ENCODE data around the gene OXTR.

OXTR gene

GRCh38 chr3:8777201-8777977 is 8.0 kb upstream of the OXTR start:
- no peak for TF ChIP-seq ZNF274 (IDR thresholded peaks at IDR 0.05; ENCODE audit: low read depth, low read length)
- no peak overlapping the region for H3K4me3 ChIP-seq (ENCODE audit: low read length)

GRCh38 chr3:8776406-8776805 is 7.0 kb upstream of the OXTR start:
- H3K4me3 ChIP-seq (ENCODE audit: low read length): no peak overlapping the region
- no peak for TF ChIP-seq ZNF274 (IDR thresholded peaks at IDR 0.05; ENCODE audit: low read depth, low read length)

- no peak for TF ChIP-seq ZNF274 (IDR thresholded peaks at IDR 0.05; ENCODE audit: low read depth, low read length)
These were observed 6.2 kb upstream of the OXTR start for GRCh38 chr3:8775602-8776001.

GRCh38 chr3:8775181-8775580 is 5.8 kb upstream of the OXTR start:
- no peak overlapping the region for H3K4me3 ChIP-seq (ENCODE audit: low read length)
- TF ChIP-seq ZNF274 (IDR thresholded peaks at IDR 0.05; ENCODE audit: low read depth, low read length): no peak

More at GRCh38 chr3:8775602-8776001, 6.2 kb upstream of the OXTR start:
- no peak overlapping the region for H3K4me3 ChIP-seq (ENCODE audit: low read length)

GRCh38 chr3:8773941-8774542 is 4.6 kb upstream of the OXTR start:
- no peak overlapping the region for H3K4me3 ChIP-seq (ENCODE audit: low read length)
- TF ChIP-seq ZNF274 (IDR thresholded peaks at IDR 0.05; ENCODE audit: low read depth, low read length): no peak

DNA sequence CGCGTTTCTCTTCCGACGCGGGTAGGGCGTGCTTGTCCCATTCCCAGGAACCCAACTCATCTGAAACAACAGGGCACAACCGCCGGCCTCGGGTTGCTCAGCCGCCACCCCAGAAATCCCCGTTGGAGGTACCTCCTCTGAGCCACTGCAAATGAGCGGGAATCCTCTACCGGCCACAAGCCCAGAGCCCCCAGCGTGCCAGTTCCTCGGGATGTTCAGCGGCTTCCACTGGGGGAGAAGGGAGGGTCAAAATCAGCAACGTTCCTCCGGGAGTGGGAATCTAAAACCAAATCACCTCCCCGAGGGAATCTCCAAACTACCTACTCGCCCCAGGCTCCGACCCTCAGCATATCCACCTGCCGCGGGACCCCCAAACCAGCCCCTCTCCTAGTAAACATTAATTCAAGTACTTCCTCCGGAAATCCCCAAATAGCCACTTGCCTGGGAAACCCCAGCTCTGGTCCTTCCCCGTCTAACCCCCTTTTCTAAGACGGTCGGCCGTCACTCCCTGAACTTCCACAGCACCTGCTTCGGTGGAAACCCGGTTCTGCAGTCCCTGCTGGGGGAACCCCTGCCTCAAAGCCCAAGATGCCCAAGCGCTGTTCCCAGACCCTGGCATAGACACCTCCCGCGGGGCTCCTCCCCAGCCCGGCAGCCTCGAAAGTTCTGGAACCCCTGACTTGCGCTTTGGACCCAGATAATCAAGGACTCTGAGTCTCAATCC is 887 bp downstream of the OXTR start:
- no peak for TF ChIP-seq ZNF274 (IDR thresholded peaks at IDR 0.05; ENCODE audit: low read depth, low read length)
- peak overlapping the region; percentile 52; the same call in 1 of the 2 replicates for H3K4me3 ChIP-seq (ENCODE audit: low read length)

GRCh38 chr3:8767667-8768363 is 1.6 kb downstream of the OXTR start:
- H3K4me3 ChIP-seq (ENCODE audit: low read length): peak overlapping the region; percentile 52; the same call in 1 of the 2 replicates
- TF ChIP-seq ZNF274 (IDR thresholded peaks at IDR 0.05; ENCODE audit: low read depth, low read length): no peak

- TF ChIP-seq ZNF274 (IDR thresholded peaks at IDR 0.05; ENCODE audit: low read depth, low read length): no peak
- peak overlapping the region; percentile 52; the same call in 1 of the 2 replicates for H3K4me3 ChIP-seq (ENCODE audit: low read length)
These were observed 2.2 kb downstream of the OXTR start for GRCh38 chr3:8767256-8767666.

DNA sequence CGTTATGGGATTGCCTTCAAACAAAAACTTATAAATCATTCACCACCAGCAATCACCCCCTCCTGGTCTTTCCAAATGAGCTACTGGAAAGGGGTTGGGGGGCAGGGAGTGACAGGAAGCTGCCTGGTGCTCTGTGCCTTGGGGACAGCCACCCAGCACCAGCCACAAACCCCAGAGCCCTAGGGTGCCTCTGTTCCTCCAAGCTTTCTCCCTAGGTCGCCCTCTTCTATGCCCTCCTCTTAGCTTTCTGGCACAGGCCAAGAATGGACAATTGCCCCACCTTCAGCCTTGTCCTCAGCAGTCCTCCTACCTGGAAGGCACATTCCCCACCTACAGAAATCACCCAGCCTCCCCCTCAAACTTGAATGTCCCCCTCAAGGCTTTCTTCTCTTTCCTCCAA is 3.3 kb downstream of the OXTR start:
- peak overlapping the region; percentile 52 for H3K4me3 ChIP-seq (ENCODE audit: low read length)
- TF ChIP-seq ZNF274 (IDR thresholded peaks at IDR 0.05; ENCODE audit: low read depth, low read length): no peak

- no peak for TF ChIP-seq ZNF274 (IDR thresholded peaks at IDR 0.05; ENCODE audit: low read depth, low read length)
These were observed 3.9 kb downstream of the OXTR start for GRCh38 chr3:8765528-8765927.

GRCh38 chr3:8764528-8764927 is 4.9 kb downstream of the OXTR start:
- H3K4me3 ChIP-seq (ENCODE audit: low read length): no peak overlapping the region
- TF ChIP-seq ZNF274 (IDR thresholded peaks at IDR 0.05; ENCODE audit: low read depth, low read length): no peak

More at GRCh38 chr3:8765528-8765927, 3.9 kb downstream of the OXTR start:
- H3K4me3 ChIP-seq (ENCODE audit: low read length): peak overlapping the region; percentile 52; the same call in 1 of the 2 replicates

GRCh38 chr3:8762607-8763377 is 6.6 kb downstream of the OXTR start:
- H3K4me3 ChIP-seq (ENCODE audit: low read length): no peak overlapping the region
- no peak for TF ChIP-seq ZNF274 (IDR thresholded peaks at IDR 0.05; ENCODE audit: low read depth, low read length)

DNA sequence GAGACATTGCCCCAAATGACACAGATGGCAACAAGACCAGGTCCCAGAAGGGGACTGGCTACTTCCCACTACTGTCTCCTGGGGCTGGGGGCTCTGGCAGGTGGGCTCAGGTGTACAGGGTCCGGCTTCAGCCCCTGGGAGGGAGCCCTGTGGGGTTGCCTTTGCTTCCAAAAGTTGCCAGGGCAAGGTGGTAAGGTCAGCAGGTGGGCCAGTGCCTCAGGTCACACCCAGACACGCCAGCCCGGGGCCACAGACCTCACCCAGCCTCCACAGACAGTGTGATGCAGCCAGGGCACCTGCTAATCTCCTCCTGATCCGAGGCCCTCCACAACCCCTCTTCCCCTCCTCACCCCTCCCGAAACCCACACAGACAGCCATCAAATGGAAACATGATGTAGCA is 7.5 kb downstream of the OXTR start:
- H3K4me3 ChIP-seq (ENCODE audit: low read length): no peak overlapping the region
- no peak for TF ChIP-seq ZNF274 (IDR thresholded peaks at IDR 0.05; ENCODE audit: low read depth, low read length)
